OCI-LY1 (cell line): ENCODE data around the gene TMEM201.

ENCODE experiments used
- H2AFZ ChIP-seq: fragments of 200-600 bp; sonication (generic), shearing (Covaris generic); 2 replicates; pipeline ENCODE4 v1.6.0; 2014; ENCODE audit warnings: antibody characterized with exemption, mild to moderate bottlenecking, low read length
- H3F3A ChIP-seq: fragments of 200-600 bp; sonication (generic), shearing (Covaris generic); 2 replicates; pipeline ENCODE4 v1.6.0; 2014; ENCODE audit warnings: mild to moderate bottlenecking, antibody characterized with exemption, low read length, moderate library complexity; ENCODE audit not compliant: insufficient read depth
- H3K27ac ChIP-seq: fragments of 200-600 bp; sonication (generic); 2 replicates; pipeline ENCODE4 v1.5.1; 2014; ENCODE audit warnings: low read length, mixed run types, mild to moderate bottlenecking, low read depth; ENCODE audit not compliant: poor library complexity, severe bottlenecking
- H3K27me3 ChIP-seq: fragments of 200-600 bp; sonication (generic); 2 replicates; pipeline ENCODE4 v1.6.0; 2014; ENCODE audit warnings: antibody characterized with exemption, mild to moderate bottlenecking, low read length, moderate library complexity; ENCODE audit not compliant: insufficient read depth
- H3K36me3 ChIP-seq: fragments of 200-600 bp; sonication (generic); 2 replicates; pipeline ENCODE4 v1.6.1; 2014; ENCODE audit warnings: mild to moderate bottlenecking, antibody characterized with exemption, low read length, moderate library complexity, mixed read lengths; ENCODE audit not compliant: insufficient read depth
- H3K4me1 ChIP-seq: fragments of 200-600 bp; sonication (generic); 2 replicates; pipeline ENCODE4 v1.5.1; 2014; ENCODE audit warnings: mild to moderate bottlenecking, low read length, moderate library complexity; ENCODE audit not compliant: insufficient read depth, severe bottlenecking
- H3K4me2 ChIP-seq: fragments of 200-600 bp; sonication (generic), shearing (Covaris generic); 2 replicates; pipeline ENCODE4 v1.6.1; 2014; ENCODE audit warnings: low read length
- H3K4me3 ChIP-seq: fragments of 200-600 bp; sonication (generic); 2 replicates; pipeline ENCODE4 v1.5.1; 2014; ENCODE audit warnings: low read length, low read depth, mild to moderate bottlenecking, mixed read lengths; ENCODE audit not compliant: poor library complexity, severe bottlenecking
- H3K79me2 ChIP-seq: fragments of 200-600 bp; shearing (Covaris generic); 2 replicates; pipeline ENCODE4 v1.6.1; 2016; ENCODE audit warnings: mixed run types, low read length, mixed read lengths; ENCODE audit not compliant: insufficient read depth
- H3K9ac ChIP-seq: fragments of 200-600 bp; sonication (generic), shearing (Covaris generic); 2 replicates; pipeline ENCODE4 v1.6.1; 2014; ENCODE audit warnings: mild to moderate bottlenecking, low read length, mixed read lengths
- H3K9me2 ChIP-seq: fragments of 200-600 bp; sonication (generic), shearing (Covaris generic); 2 replicates; pipeline ENCODE4 v1.6.1; 2014; ENCODE audit warnings: low read depth, mild to moderate bottlenecking, low read length, mixed read lengths
- H3K9me3 ChIP-seq: fragments of 200-600 bp; shearing (Covaris generic); 2 replicates; pipeline ENCODE4 v1.6.1; 2014; ENCODE audit warnings: low read length, mixed read lengths
- H4K20me1 ChIP-seq: fragments of 200-600 bp; sonication (generic), shearing (Covaris generic); 2 replicates; pipeline ENCODE4 v1.6.0; 2016; ENCODE audit warnings: mild to moderate bottlenecking, low read length; ENCODE audit not compliant: insufficient read depth
- CTCF ChIP-seq: fragments of 200-600 bp; sonication (generic), shearing (Covaris generic); IDR thresholded peaks from 2 replicates; pipeline ENCODE4 v1.5.1; 2017; ENCODE audit warnings: mild to moderate bottlenecking, antibody characterized with exemption, low read length, moderate library complexity, mixed read lengths
- EZH2 ChIP-seq: fragments of 200-600 bp; sonication (generic), shearing (Covaris generic); IDR thresholded peaks from 2 replicates; pipeline ENCODE4 v1.8.0; 2017; ENCODE audit warnings: borderline replicate concordance, mixed run types, mild to moderate bottlenecking, antibody characterized with exemption, low read length, moderate library complexity, mixed read lengths

Gene TMEM201

GRCh38 chr1:9663257-9663656, 74.5 kb downstream of the TMEM201 start:
- no peaks in the 10 kb centered on the region for H3K27me3 ChIP-seq
- peaks cover 2% of the 10 kb centered on the region for H3K4me1 ChIP-seq
- no peaks in the 10 kb centered on the region for H3K9me2 ChIP-seq
- no peak overlapping the region for H3K27ac ChIP-seq
- no peak overlapping the region for H3K9ac ChIP-seq
- H3K4me2 ChIP-seq, result no peak overlapping the region
- H3F3A ChIP-seq, result no peaks in the 10 kb centered on the region
- H3K36me3 ChIP-seq, result no peaks in the 10 kb centered on the region; the same call in 1 of the 2 replicates
- no peaks in the 10 kb centered on the region for H3K9me3 ChIP-seq
- no peaks in the 10 kb centered on the region for H4K20me1 ChIP-seq
- H3K79me2 ChIP-seq, result peaks cover 2% of the 10 kb centered on the region; the same call in 1 of the 2 replicates
- no peak overlapping the region for H3K4me3 ChIP-seq
- no peak overlapping the region for H2AFZ ChIP-seq
- no peak for TF ChIP-seq CTCF
- TF ChIP-seq EZH2, result no peak
